Glutamatergic neuron (in vitro differentiated cells): Measurements from ENCODE around the gene CCDC187. TPM values are rescaled to one million over a fixed set of nuclear protein-coding genes. Genes with fewer than 3 reads are reported as not detected.

Source experiments
- DNase-seq: peaks from one replicate; pipeline ENCODE4 v3.0.0; 2022
- H3K27ac Mint-ChIP-seq: one replicate; pipeline ENCODE4 v1.8.0; 2020; ENCODE audit warnings: mild to moderate bottlenecking, mixed read lengths, inconsistent platforms; ENCODE audit not compliant: unreplicated experiment
- H3K27me3 Mint-ChIP-seq: one replicate; pipeline ENCODE4 v1.8.0; 2020; ENCODE audit warnings: mild to moderate bottlenecking, moderate library complexity, mixed read lengths, inconsistent platforms; ENCODE audit not compliant: unreplicated experiment
- H3K36me3 Mint-ChIP-seq: one replicate; pipeline ENCODE4 v1.8.0; 2020; ENCODE audit warnings: mild to moderate bottlenecking, mixed read lengths, inconsistent platforms; ENCODE audit not compliant: unreplicated experiment
- H3K4me1 Mint-ChIP-seq: one replicate; pipeline ENCODE4 v1.8.0; 2020; ENCODE audit warnings: mild to moderate bottlenecking, low read depth, mixed read lengths, inconsistent platforms; ENCODE audit not compliant: unreplicated experiment
- H3K4me3 Mint-ChIP-seq: one replicate; pipeline ENCODE4 v1.8.0; 2020; ENCODE audit warnings: mild to moderate bottlenecking, mixed read lengths, inconsistent platforms; ENCODE audit not compliant: unreplicated experiment
- H3K9me3 Mint-ChIP-seq: one replicate; pipeline ENCODE4 v1.8.0; 2020; ENCODE audit warnings: mild to moderate bottlenecking, moderate library complexity, mixed read lengths, inconsistent platforms; ENCODE audit not compliant: unreplicated experiment
- total RNA-seq: library from RNA; stranded (reverse); fragmentation: NEBNext Ultra II Directional; extraction: Animal tissue kit (Norgen Biotek cat#: 25700); gene quantifications from one replicate; pipeline ENCODE4 v1.2.1, GENCODE V29; 2021; ENCODE audit not compliant: unreplicated experiment
- TF ChIP-seq, protein P1 (sequence below): fragments of 200-600 bp; sonication (generic); IDR thresholded peaks from one replicate; pipeline ENCODE4 v1.5.0; 2021; ENCODE audit not compliant: partially characterized antibody, unreplicated experiment

CCDC187 gene
- total RNA-seq, 1 donor from 2014 or later, result 15.8 TPM

DNA sequence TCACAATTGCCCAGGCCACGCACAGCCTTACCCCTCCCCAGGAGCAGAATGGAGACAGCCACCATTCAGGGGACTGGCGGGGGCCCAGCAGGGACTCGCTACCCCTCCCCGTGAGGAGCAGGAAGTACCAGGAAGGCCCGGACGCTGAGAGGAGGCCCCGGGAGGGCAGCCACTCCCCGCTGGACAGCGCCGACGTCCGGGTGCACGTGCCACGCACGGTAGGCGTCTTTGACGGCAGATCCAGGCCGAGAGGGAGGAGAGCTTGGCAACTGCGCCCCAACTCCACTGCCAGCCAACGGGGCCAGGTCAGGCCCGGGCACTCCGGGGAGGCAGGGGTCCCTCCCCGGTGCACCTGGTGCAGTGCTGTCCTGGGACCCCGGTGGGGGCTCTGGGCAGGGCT is 45.7 kb upstream of the CCDC187 start:
- no peak overlapping the region for H3K4me3 Mint-ChIP-seq
- H3K27me3 Mint-ChIP-seq, result peaks cover 13% of the 10 kb centered on the region
- no peaks in the 10 kb centered on the region for H3K4me1 Mint-ChIP-seq
- H3K9me3 Mint-ChIP-seq, result peaks cover 7% of the 10 kb centered on the region
- TF ChIP-seq, protein P1, sequence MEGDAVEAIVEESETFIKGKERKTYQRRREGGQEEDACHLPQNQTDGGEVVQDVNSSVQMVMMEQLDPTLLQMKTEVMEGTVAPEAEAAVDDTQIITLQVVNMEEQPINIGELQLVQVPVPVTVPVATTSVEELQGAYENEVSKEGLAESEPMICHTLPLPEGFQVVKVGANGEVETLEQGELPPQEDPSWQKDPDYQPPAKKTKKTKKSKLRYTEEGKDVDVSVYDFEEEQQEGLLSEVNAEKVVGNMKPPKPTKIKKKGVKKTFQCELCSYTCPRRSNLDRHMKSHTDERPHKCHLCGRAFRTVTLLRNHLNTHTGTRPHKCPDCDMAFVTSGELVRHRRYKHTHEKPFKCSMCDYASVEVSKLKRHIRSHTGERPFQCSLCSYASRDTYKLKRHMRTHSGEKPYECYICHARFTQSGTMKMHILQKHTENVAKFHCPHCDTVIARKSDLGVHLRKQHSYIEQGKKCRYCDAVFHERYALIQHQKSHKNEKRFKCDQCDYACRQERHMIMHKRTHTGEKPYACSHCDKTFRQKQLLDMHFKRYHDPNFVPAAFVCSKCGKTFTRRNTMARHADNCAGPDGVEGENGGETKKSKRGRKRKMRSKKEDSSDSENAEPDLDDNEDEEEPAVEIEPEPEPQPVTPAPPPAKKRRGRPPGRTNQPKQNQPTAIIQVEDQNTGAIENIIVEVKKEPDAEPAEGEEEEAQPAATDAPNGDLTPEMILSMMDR, result no peak
- no peak for DNase-seq
- H3K36me3 Mint-ChIP-seq, result no peaks in the 10 kb centered on the region
- H3K27ac Mint-ChIP-seq, result no peak overlapping the region

- no peak overlapping the region for H3K4me3 Mint-ChIP-seq
- TF ChIP-seq, protein P1, result no peak
- no peak overlapping the region for H3K27ac Mint-ChIP-seq
- no peak for DNase-seq
- no peaks in the 10 kb centered on the region for H3K36me3 Mint-ChIP-seq
- peaks cover 13% of the 10 kb centered on the region for H3K27me3 Mint-ChIP-seq
- peaks cover 7% of the 10 kb centered on the region for H3K9me3 Mint-ChIP-seq
- H3K4me1 Mint-ChIP-seq, result no peaks in the 10 kb centered on the region
Measured at GRCh38 chr9:136348691-136349090, 44.8 kb upstream of the CCDC187 start.

GRCh38 chr9:136347472-136348256 is 43.8 kb upstream of the CCDC187 start:
- H3K9me3 Mint-ChIP-seq, result peaks cover 5% of the 10 kb centered on the region
- no peak for DNase-seq
- H3K4me1 Mint-ChIP-seq, result no peaks in the 10 kb centered on the region
- no peaks in the 10 kb centered on the region for H3K36me3 Mint-ChIP-seq
- no peak overlapping the region for H3K4me3 Mint-ChIP-seq
- TF ChIP-seq, protein P1, result no peak
- H3K27me3 Mint-ChIP-seq, result peaks cover 18% of the 10 kb centered on the region
- no peak overlapping the region for H3K27ac Mint-ChIP-seq

- Mint-ChIP-seq H3K27me3 (peaks cover 19% of the 10 kb centered on the region), H3K27ac (no peak overlapping the region), H3K9me3 (peaks cover 2% of the 10 kb centered on the region), H3K36me3 (no peaks in the 10 kb centered on the region), H3K4me1 (no peaks in the 10 kb centered on the region), H3K4me3 (no peak overlapping the region)
- DNase-seq, result no peak
- TF ChIP-seq, protein P1, result no peak
Measured at GRCh38 chr9:136346927-136347465, 43.1 kb upstream of the CCDC187 start.

- TF ChIP-seq, protein P1, result no peak
- H3K27me3 Mint-ChIP-seq, result peaks cover 21% of the 10 kb centered on the region
- H3K36me3 Mint-ChIP-seq, result no peaks in the 10 kb centered on the region
- peaks cover 2% of the 10 kb centered on the region for H3K9me3 Mint-ChIP-seq
- H3K4me3 Mint-ChIP-seq, result no peak overlapping the region
- no peak for DNase-seq
- H3K4me1 Mint-ChIP-seq, result no peaks in the 10 kb centered on the region
- H3K27ac Mint-ChIP-seq, result no peak overlapping the region
Measured at GRCh38 chr9:136346157-136346481, 42.2 kb upstream of the CCDC187 start.
